Prostate gland (tissue), 2 donors: Measurements from ENCODE around the gene KIF2C.

Source experiments
- POLR2A ChIP-seq: fragments of 450-650 bp; IDR thresholded peaks from one replicate; pipeline ENCODE4 v1.6.1; 2016; ENCODE audit warnings: antibody characterized with exemption, mild to moderate bottlenecking
- POLR2AphosphoS5 ChIP-seq: sonication (generic); formaldehyde crosslinking; IDR thresholded peaks from one replicate; pipeline ENCODE4 v1.6.1; 2017; ENCODE audit warnings: antibody characterized with exemption
- TF ChIP-seq, protein P1 (sequence below), 4 experiments: fragments of 200-600 bp in 2 of 4; fragments of 450-650 bp in 2 of 4; sonication (generic) in 2 of 4; IDR thresholded peaks; 1 replicate in 3 of 4; 2 replicates in 1 of 4; pipeline ENCODE4 v1.5.1; 2016 to 2019; ENCODE audit warnings: antibody characterized with exemption in 4 of 4, mild to moderate bottlenecking in 2 of 4, moderate library complexity in 2 of 4

DNA sequence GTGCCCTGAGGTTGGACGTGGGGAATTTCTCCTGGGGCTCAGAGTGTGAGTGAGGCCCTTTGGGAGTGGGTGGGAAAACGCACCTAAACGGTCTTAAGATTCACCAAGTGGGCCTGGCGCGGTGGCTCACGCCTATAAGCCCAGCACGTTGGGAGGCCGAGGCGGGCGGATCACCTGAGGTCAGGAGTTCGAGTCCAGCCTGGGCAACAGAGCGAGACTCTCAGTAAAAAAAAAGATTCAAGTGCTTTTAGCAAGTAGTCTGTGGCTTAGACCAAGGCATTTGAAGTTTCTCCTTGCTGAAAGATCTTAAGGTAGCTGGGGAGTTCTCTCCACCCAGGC lies 37.1 kb downstream of the KIF2C start:
- TF ChIP-seq, protein P1, sequence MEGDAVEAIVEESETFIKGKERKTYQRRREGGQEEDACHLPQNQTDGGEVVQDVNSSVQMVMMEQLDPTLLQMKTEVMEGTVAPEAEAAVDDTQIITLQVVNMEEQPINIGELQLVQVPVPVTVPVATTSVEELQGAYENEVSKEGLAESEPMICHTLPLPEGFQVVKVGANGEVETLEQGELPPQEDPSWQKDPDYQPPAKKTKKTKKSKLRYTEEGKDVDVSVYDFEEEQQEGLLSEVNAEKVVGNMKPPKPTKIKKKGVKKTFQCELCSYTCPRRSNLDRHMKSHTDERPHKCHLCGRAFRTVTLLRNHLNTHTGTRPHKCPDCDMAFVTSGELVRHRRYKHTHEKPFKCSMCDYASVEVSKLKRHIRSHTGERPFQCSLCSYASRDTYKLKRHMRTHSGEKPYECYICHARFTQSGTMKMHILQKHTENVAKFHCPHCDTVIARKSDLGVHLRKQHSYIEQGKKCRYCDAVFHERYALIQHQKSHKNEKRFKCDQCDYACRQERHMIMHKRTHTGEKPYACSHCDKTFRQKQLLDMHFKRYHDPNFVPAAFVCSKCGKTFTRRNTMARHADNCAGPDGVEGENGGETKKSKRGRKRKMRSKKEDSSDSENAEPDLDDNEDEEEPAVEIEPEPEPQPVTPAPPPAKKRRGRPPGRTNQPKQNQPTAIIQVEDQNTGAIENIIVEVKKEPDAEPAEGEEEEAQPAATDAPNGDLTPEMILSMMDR (IDR thresholded peaks at IDR 0.05): no peak
- no peak for TF ChIP-seq POLR2A
- TF ChIP-seq POLR2AphosphoS5: no peak
